ENCODE results near the gene SHB. TPM values are rescaled to one million over a fixed set of nuclear protein-coding genes. Genes with fewer than 3 reads are reported as not detected.
"Not testable (repeated sequence)": the region's sequence is repeated elsewhere in the genome, so short reads cannot be mapped to it uniquely, and the experiment has no call there.

SHB gene
- total RNA-seq, 2 donors from 2014 or later, result 41.7 to 57.9 TPM

- H3K4me3 ChIP-seq, result no peak overlapping the region
- ATAC-seq (ENCODE audit: insufficient number of reproducible peaks, low FRiP score, low read depth) (peak; percentile 71), DNase-seq (ENCODE audit: low spot score) (no peak)
- TF ChIP-seq, protein P1, sequence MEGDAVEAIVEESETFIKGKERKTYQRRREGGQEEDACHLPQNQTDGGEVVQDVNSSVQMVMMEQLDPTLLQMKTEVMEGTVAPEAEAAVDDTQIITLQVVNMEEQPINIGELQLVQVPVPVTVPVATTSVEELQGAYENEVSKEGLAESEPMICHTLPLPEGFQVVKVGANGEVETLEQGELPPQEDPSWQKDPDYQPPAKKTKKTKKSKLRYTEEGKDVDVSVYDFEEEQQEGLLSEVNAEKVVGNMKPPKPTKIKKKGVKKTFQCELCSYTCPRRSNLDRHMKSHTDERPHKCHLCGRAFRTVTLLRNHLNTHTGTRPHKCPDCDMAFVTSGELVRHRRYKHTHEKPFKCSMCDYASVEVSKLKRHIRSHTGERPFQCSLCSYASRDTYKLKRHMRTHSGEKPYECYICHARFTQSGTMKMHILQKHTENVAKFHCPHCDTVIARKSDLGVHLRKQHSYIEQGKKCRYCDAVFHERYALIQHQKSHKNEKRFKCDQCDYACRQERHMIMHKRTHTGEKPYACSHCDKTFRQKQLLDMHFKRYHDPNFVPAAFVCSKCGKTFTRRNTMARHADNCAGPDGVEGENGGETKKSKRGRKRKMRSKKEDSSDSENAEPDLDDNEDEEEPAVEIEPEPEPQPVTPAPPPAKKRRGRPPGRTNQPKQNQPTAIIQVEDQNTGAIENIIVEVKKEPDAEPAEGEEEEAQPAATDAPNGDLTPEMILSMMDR (IDR thresholded peaks at IDR 0.05), result peak; percentile 97
- H3K4me1 ChIP-seq (ENCODE audit: control insufficient read depth in 1 of 2, low read depth in 2 of 2), result no peaks in the 10 kb centered on the region
- no peaks in the 10 kb centered on the region for H3K27me3 ChIP-seq (replicated peaks; ENCODE audit: insufficient read depth)
- H3K9me3 ChIP-seq, result no peaks in the 10 kb centered on the region
- H3K36me3 ChIP-seq, result peaks cover 14% of the 10 kb centered on the region
- no peak overlapping the region for H3K27ac ChIP-seq
Observed at GRCh38 chr9:37913480-37914153, 155.4 kb downstream of the SHB start.

DNA sequence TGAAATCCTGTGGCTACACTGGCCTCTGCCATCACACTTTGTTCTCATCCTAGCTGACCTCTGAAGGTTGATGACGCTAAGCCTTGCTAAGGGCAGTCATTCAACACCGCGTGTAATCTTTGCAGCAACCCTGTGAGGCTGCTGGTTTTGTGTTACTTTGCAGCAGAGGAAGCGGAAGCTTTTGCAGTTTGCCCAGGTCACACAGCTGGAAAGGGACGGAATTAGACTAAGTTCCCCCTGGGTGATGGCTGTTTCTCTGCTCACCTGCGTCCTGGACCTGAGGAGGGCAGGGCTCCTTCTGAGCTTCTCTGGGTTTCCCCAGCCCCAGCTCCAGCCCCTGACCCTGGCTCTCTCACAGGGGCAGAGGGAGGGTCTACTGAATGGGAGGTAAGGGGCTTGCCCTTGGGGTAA, 157.8 kb downstream of the SHB start:
- Histone ChIP-seq H3K4me3 (no peak overlapping the region), H3K9me3 (no peaks in the 10 kb centered on the region), H3K4me1 (ENCODE audit: control insufficient read depth in 1 of 2, low read depth in 2 of 2) (no peaks in the 10 kb centered on the region), H3K36me3 (no peaks in the 10 kb centered on the region), H3K27ac (no peak overlapping the region), H3K27me3 (replicated peaks; ENCODE audit: insufficient read depth) (no peaks in the 10 kb centered on the region)
- ATAC-seq (ENCODE audit: insufficient number of reproducible peaks, low FRiP score, low read depth), result no peak
- no peak for DNase-seq (ENCODE audit: low spot score)
- TF ChIP-seq, protein P1 (IDR thresholded peaks at IDR 0.05), result no peak

- Histone ChIP-seq H3K9me3 (no peaks in the 10 kb centered on the region), H3K4me1 (ENCODE audit: control insufficient read depth in 1 of 2, low read depth in 2 of 2) (peaks cover 0 to 1% of the 10 kb centered on the region in 2 donors), H3K36me3 (no peaks in the 10 kb centered on the region), H3K27ac (no peak overlapping the region), H3K4me3 (no peak overlapping the region), H3K27me3 (replicated peaks; ENCODE audit: insufficient read depth) (no peaks in the 10 kb centered on the region)
- TF ChIP-seq, protein P1 (IDR thresholded peaks at IDR 0.05), result no peak
- no peak for DNase-seq (ENCODE audit: low spot score)
- ATAC-seq (ENCODE audit: insufficient number of reproducible peaks, low FRiP score, low read depth), result no peak
Observed at GRCh38 chr9:37910271-37910670, 158.8 kb downstream of the SHB start.

GRCh38 chr9:37909836-37910235, 159.2 kb downstream of the SHB start:
- DNase-seq (ENCODE audit: low spot score); H3K4me1 ChIP-seq (ENCODE audit: control insufficient read depth in 1 of 2, low read depth in 2 of 2); H3K9me3 ChIP-seq; H3K27ac ChIP-seq; H3K4me3 ChIP-seq; H3K27me3 ChIP-seq (replicated peaks; ENCODE audit: insufficient read depth); H3K36me3 ChIP-seq; ATAC-seq (ENCODE audit: insufficient number of reproducible peaks, low FRiP score, low read depth): not testable (repeated sequence)

DNA sequence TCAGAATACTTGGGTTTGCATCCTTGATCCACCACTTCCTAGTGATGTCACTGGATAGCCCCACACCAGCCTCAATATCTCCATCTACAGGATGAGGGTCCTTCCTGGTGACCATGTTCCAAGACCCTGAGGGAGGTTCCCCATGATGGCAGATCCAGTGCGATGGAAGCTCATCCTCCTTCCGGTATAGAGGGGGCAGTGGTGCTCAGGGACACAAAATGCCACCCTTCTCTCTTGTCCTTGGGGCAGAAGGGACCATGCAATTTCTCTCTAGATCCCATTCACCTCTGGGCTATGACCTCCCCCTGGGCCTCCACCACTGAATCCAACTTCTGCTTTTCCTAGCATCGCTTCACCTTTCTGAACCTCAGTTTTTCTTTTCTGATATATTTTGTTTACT, 159.7 kb downstream of the SHB start:
- TF ChIP-seq, protein P1 (IDR thresholded peaks at IDR 0.05), result no peak
- no peaks in the 10 kb centered on the region for H3K9me3 ChIP-seq
- DNase-seq (ENCODE audit: low spot score) (no peak), ATAC-seq (ENCODE audit: insufficient number of reproducible peaks, low FRiP score, low read depth) (no peak)
- H3K27ac ChIP-seq, result no peak overlapping the region
- no peaks in the 10 kb centered on the region for H3K36me3 ChIP-seq
- H3K27me3 ChIP-seq (replicated peaks; ENCODE audit: insufficient read depth), result no peaks in the 10 kb centered on the region
- H3K4me1 ChIP-seq (ENCODE audit: control insufficient read depth in 1 of 2, low read depth in 2 of 2), result peaks cover 8 to 10% of the 10 kb centered on the region in 2 donors
- H3K4me3 ChIP-seq, result no peak overlapping the region

GRCh38 chr9:37908698-37909186, 160.3 kb downstream of the SHB start:
- no peaks in the 10 kb centered on the region for H3K27me3 ChIP-seq (replicated peaks; ENCODE audit: insufficient read depth)
- H3K27ac ChIP-seq, result no peak overlapping the region
- H3K9me3 ChIP-seq, result no peaks in the 10 kb centered on the region
- TF ChIP-seq, protein P1 (IDR thresholded peaks at IDR 0.05), result no peak
- no peaks in the 10 kb centered on the region for H3K36me3 ChIP-seq
- peaks cover 8 to 10% of the 10 kb centered on the region in 2 donors for H3K4me1 ChIP-seq (ENCODE audit: control insufficient read depth in 1 of 2, low read depth in 2 of 2)
- no peak overlapping the region for H3K4me3 ChIP-seq
- no peak for ATAC-seq (ENCODE audit: insufficient number of reproducible peaks, low FRiP score, low read depth)
- DNase-seq (ENCODE audit: low spot score), result no peak

Measured in thoracic aorta (tissue), 2 donors.